ENCODE results near the gene ZNF558. TPM values are rescaled to one million over a fixed set of nuclear protein-coding genes. Genes with fewer than 3 reads are reported as not detected.

Gene ZNF558
- total RNA-seq, 1 donor from 2014 or later = 35.6 TPM

DNA sequence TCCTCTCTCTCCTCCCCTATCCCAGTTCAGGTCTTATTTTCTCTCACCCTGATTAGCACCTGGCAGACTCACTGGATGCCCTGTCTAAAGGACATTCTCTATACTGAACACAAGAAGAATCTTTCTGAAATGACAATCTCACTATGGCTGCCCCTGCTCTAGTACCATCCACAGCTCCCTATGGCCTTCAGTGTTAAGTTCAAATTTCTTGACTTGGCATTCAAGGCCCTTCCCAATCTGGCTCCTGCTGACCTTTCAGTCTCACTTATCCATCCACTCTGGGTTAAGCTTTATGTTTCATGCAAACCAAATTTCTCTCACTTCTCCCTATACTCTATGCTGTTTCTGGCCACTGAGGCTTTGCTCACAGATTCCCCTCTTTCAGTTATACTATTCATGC is 34.2 kb upstream of the ZNF558 start:
- TF ChIP-seq, protein P1, sequence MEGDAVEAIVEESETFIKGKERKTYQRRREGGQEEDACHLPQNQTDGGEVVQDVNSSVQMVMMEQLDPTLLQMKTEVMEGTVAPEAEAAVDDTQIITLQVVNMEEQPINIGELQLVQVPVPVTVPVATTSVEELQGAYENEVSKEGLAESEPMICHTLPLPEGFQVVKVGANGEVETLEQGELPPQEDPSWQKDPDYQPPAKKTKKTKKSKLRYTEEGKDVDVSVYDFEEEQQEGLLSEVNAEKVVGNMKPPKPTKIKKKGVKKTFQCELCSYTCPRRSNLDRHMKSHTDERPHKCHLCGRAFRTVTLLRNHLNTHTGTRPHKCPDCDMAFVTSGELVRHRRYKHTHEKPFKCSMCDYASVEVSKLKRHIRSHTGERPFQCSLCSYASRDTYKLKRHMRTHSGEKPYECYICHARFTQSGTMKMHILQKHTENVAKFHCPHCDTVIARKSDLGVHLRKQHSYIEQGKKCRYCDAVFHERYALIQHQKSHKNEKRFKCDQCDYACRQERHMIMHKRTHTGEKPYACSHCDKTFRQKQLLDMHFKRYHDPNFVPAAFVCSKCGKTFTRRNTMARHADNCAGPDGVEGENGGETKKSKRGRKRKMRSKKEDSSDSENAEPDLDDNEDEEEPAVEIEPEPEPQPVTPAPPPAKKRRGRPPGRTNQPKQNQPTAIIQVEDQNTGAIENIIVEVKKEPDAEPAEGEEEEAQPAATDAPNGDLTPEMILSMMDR (IDR thresholded peaks at IDR 0.05) = no peak
- H3K27me3 Mint-ChIP-seq (ENCODE audit: unreplicated experiment) = no peaks in the 10 kb centered on the region
- H3K9me3 Mint-ChIP-seq (ENCODE audit: unreplicated experiment) = peaks cover 26% of the 10 kb centered on the region
- no peaks in the 10 kb centered on the region for H3K4me1 Mint-ChIP-seq (ENCODE audit: unreplicated experiment)
- H3K27ac Mint-ChIP-seq (ENCODE audit: unreplicated experiment) = no peak overlapping the region
- no peak overlapping the region for H3K4me3 Mint-ChIP-seq (ENCODE audit: unreplicated experiment)
- DNase-seq (ENCODE audit: extremely low spot score, unreplicated experiment) = no peak
- H3K36me3 Mint-ChIP-seq (ENCODE audit: unreplicated experiment) = no peaks in the 10 kb centered on the region

DNA sequence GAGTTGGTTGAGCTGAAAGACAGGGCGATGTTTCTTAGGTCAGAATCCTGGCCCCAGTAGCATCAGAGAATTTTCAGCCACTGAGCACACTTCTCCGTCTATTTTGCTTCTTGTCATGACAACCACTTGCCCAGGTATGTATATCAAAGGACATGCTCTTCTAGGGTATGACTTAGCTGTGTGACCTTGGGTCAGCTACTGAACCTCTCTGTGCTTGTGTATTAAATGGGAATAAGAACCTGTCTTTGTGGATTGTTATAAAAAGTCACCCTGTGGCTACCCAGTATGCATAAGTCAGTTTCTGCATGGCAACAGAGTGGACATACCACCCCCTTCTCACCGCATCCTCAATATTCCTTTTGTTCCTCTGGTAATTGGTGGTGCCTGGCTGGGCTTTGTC is 26.2 kb upstream of the ZNF558 start:
- Mint-ChIP-seq H3K4me3 (ENCODE audit: unreplicated experiment) (no peak overlapping the region), H3K27ac (ENCODE audit: unreplicated experiment) (no peak overlapping the region), H3K36me3 (ENCODE audit: unreplicated experiment) (no peaks in the 10 kb centered on the region), H3K9me3 (ENCODE audit: unreplicated experiment) (peaks cover 12% of the 10 kb centered on the region), H3K4me1 (ENCODE audit: unreplicated experiment) (no peaks in the 10 kb centered on the region), H3K27me3 (ENCODE audit: unreplicated experiment) (no peaks in the 10 kb centered on the region)
- TF ChIP-seq, protein P1 (IDR thresholded peaks at IDR 0.05) = no peak
- DNase-seq (ENCODE audit: extremely low spot score, unreplicated experiment) = no peak

DNA sequence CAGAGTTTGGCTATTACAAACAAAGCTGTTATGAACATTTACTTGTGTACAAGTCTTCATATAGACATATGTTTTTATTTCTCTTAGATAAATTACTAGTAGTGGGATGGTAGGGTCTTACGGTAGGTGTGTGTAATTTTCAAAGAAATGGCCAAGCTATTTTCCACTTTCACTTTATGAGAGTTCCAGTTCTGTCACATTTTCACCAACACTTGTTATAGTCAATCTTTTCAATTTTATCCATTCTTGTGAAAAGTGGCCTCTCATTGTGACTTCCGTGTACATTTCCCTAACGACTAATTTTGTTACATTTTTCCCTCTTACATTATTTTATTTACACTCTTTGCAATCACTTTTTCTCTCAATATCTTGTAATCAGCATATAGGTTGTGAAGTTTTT is 18.4 kb upstream of the ZNF558 start:
- no peaks in the 10 kb centered on the region for H3K27me3 Mint-ChIP-seq (ENCODE audit: unreplicated experiment)
- peaks cover 34% of the 10 kb centered on the region for H3K9me3 Mint-ChIP-seq (ENCODE audit: unreplicated experiment)
- H3K27ac Mint-ChIP-seq (ENCODE audit: unreplicated experiment) = no peak overlapping the region
- H3K36me3 Mint-ChIP-seq (ENCODE audit: unreplicated experiment) = no peaks in the 10 kb centered on the region
- TF ChIP-seq, protein P1 (IDR thresholded peaks at IDR 0.05) = no peak
- H3K4me3 Mint-ChIP-seq (ENCODE audit: unreplicated experiment) = no peak overlapping the region
- DNase-seq (ENCODE audit: extremely low spot score, unreplicated experiment) = no peak
- H3K4me1 Mint-ChIP-seq (ENCODE audit: unreplicated experiment) = no peaks in the 10 kb centered on the region

- Mint-ChIP-seq H3K4me3 (ENCODE audit: unreplicated experiment) (no peak overlapping the region), H3K9me3 (ENCODE audit: unreplicated experiment) (peaks cover 34% of the 10 kb centered on the region), H3K36me3 (ENCODE audit: unreplicated experiment) (no peaks in the 10 kb centered on the region), H3K27ac (ENCODE audit: unreplicated experiment) (no peak overlapping the region), H3K27me3 (ENCODE audit: unreplicated experiment) (no peaks in the 10 kb centered on the region), H3K4me1 (ENCODE audit: unreplicated experiment) (no peaks in the 10 kb centered on the region)
- TF ChIP-seq, protein P1 (IDR thresholded peaks at IDR 0.05) = no peak
- DNase-seq (ENCODE audit: extremely low spot score, unreplicated experiment) = no peak
These were observed 17.1 kb upstream of the ZNF558 start for GRCh38 chr19:8849232-8849631.

DNA sequence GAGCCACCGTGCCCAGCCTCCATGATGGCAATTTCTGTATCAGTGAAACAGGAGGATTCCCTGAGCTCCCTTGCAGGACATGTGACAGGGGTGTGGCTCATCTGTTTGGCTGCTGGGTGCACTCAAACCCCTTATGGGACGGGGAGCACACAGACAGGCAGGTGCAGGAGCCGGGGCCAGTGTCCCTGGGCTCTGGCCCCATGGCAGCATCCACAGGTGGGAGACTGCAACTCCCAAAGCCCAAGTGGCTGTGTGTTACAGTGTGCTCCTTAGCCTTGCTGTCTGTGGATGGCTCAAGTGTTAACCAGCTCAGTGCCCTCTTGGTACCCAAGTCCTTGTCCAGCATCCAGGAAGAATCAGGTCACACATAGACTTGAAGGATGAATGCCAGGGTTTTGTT is 14.7 kb upstream of the ZNF558 start:
- H3K36me3 Mint-ChIP-seq (ENCODE audit: unreplicated experiment) = no peaks in the 10 kb centered on the region
- no peak for DNase-seq (ENCODE audit: extremely low spot score, unreplicated experiment)
- TF ChIP-seq, protein P1 (IDR thresholded peaks at IDR 0.05) = no peak
- no peak overlapping the region for H3K4me3 Mint-ChIP-seq (ENCODE audit: unreplicated experiment)
- no peaks in the 10 kb centered on the region for H3K27me3 Mint-ChIP-seq (ENCODE audit: unreplicated experiment)
- peaks cover 25% of the 10 kb centered on the region for H3K9me3 Mint-ChIP-seq (ENCODE audit: unreplicated experiment)
- H3K27ac Mint-ChIP-seq (ENCODE audit: unreplicated experiment) = no peak overlapping the region
- no peaks in the 10 kb centered on the region for H3K4me1 Mint-ChIP-seq (ENCODE audit: unreplicated experiment)
